GM23338 (cell line): ENCODE results near the gene ASPDH. TPM values are rescaled to one million over a fixed set of nuclear protein-coding genes. Genes with fewer than 3 reads are reported as not detected.

Experiments
- ATAC-seq: fragments of 200-7000 bp; cut with Tn5 transposase; 3 replicates; pipeline ENCODE4 v1.9.1; 2020
- DNase-seq: peaks from one replicate; pipeline ENCODE4 v3.0.0-alpha.2; 2015; ENCODE audit warnings: low spot score
- H2AFZ ChIP-seq: fragments of 200-600 bp; sonication (generic); 2 replicates; pipeline ENCODE4 v1.8.0; 2016; ENCODE audit warnings: antibody characterized with exemption, mild to moderate bottlenecking, moderate library complexity
- H3F3A ChIP-seq: fragments of 200-600 bp; sonication (generic); replicated peaks from 2 replicates; pipeline ENCODE4 v1.8.0; 2017; ENCODE audit warnings: antibody characterized with exemption, mixed run types, low read depth
- H3K27ac ChIP-seq: fragments of 200-600 bp; sonication (generic); 2 replicates; pipeline ENCODE4 v1.6.1; 2016; ENCODE audit warnings: low read depth
- H3K27me3 ChIP-seq: fragments of 200-600 bp; sonication (generic); 2 replicates; pipeline ENCODE4 v1.8.0; 2016; ENCODE audit warnings: mild to moderate bottlenecking, mixed run types, moderate library complexity; ENCODE audit not compliant: insufficient read depth
- H3K36me3 ChIP-seq: fragments of 200-600 bp; sonication (generic); 2 replicates; pipeline ENCODE4 v1.8.0; 2016; ENCODE audit warnings: mild to moderate bottlenecking; ENCODE audit not compliant: insufficient read depth
- H3K4me1 ChIP-seq: fragments of 200-600 bp; sonication (generic); 2 replicates; pipeline ENCODE4 v1.8.0; 2016; ENCODE audit warnings: mild to moderate bottlenecking, moderate library complexity; ENCODE audit not compliant: insufficient read depth
- H3K4me2 ChIP-seq: fragments of 200-600 bp; sonication (generic); 2 replicates; pipeline ENCODE4 v1.7.1; 2017; ENCODE audit warnings: mixed run types
- H3K4me3 ChIP-seq: fragments of 200-600 bp; sonication (generic); 2 replicates; pipeline ENCODE4 v1.6.1; 2016; ENCODE audit warnings: mixed run types
- H3K79me2 ChIP-seq: fragments of 200-600 bp; sonication (generic); replicated peaks from 2 replicates; pipeline ENCODE4 v1.8.0; 2017; ENCODE audit warnings: mild to moderate bottlenecking; ENCODE audit not compliant: insufficient read depth
- H3K9me2 ChIP-seq: fragments of 200-600 bp; sonication (generic); 2 replicates; pipeline ENCODE4 v1.8.0; 2017; ENCODE audit not compliant: insufficient read depth
- H4K20me1 ChIP-seq: fragments of 200-600 bp; sonication (generic); replicated peaks from 2 replicates; pipeline ENCODE4 v1.8.0; 2017; ENCODE audit warnings: mild to moderate bottlenecking; ENCODE audit not compliant: insufficient read depth
- H3K27ac Mint-ChIP-seq: 2 replicates; pipeline ENCODE4 v1.8.0; 2020; ENCODE audit warnings: inconsistent platforms, mild to moderate bottlenecking, moderate library complexity, mixed read lengths
- H3K27me3 Mint-ChIP-seq: 3 replicates; pipeline ENCODE4 v1.8.0; 2022; ENCODE audit warnings: low read depth, mild to moderate bottlenecking, moderate library complexity, mixed read lengths, inconsistent platforms; ENCODE audit not compliant: insufficient read depth, poor library complexity
- H3K36me3 Mint-ChIP-seq: 3 replicates; pipeline ENCODE4 v1.8.0; 2021; ENCODE audit warnings: low read depth, mild to moderate bottlenecking, inconsistent platforms, moderate library complexity, mixed read lengths
- H3K4me1 Mint-ChIP-seq: 3 replicates; pipeline ENCODE4 v1.8.0; 2020; ENCODE audit warnings: mild to moderate bottlenecking, inconsistent platforms, mixed read lengths
- H3K4me3 Mint-ChIP-seq: 3 replicates; pipeline ENCODE4 v1.8.0; 2021; ENCODE audit warnings: moderate library complexity, mild to moderate bottlenecking, inconsistent platforms, mixed read lengths
- H3K9me3 Mint-ChIP-seq: 3 replicates; pipeline ENCODE4 v1.8.0; 2020; ENCODE audit warnings: moderate library complexity, mild to moderate bottlenecking, inconsistent platforms, mixed read lengths
- CREB1 ChIP-seq: fragments of 250-450 bp; sonication (Bioruptor Pico); IDR thresholded peaks from 2 replicates; pipeline ENCODE4 v1.5.0; 2020; ENCODE audit warnings: low read depth, mild to moderate bottlenecking, moderate library complexity
- ETS1 ChIP-seq: IDR thresholded peaks from 2 replicates; pipeline ENCODE4 v1.6.1; 2016; ENCODE audit warnings: antibody characterized with exemption
- EZH2 ChIP-seq: fragments of 200-600 bp; sonication (generic); IDR thresholded peaks from one replicate; pipeline ENCODE4 v1.8.0; 2017; ENCODE audit warnings: antibody characterized with exemption, mild to moderate bottlenecking, low read depth; ENCODE audit not compliant: unreplicated experiment
- EZH2phosphoT487 ChIP-seq: fragments of 200-600 bp; sonication (generic); IDR thresholded peaks from one replicate; pipeline ENCODE4 v1.8.1; 2018; ENCODE audit warnings: antibody characterized with exemption; ENCODE audit not compliant: unreplicated experiment
- JUNB ChIP-seq: IDR thresholded peaks from one replicate; pipeline ENCODE4 v1.6.1; 2016; ENCODE audit warnings: antibody characterized with exemption; ENCODE audit not compliant: unreplicated experiment
- NANOG ChIP-seq: IDR thresholded peaks from 2 replicates; pipeline ENCODE4 v1.6.1; 2016; ENCODE audit warnings: antibody characterized with exemption, borderline replicate concordance
- POLR2AphosphoS5 ChIP-seq: IDR thresholded peaks from 2 replicates; pipeline ENCODE4 v1.6.1; 2016; ENCODE audit warnings: antibody characterized with exemption, low read depth
- REST ChIP-seq: IDR thresholded peaks from one replicate; pipeline ENCODE4 v1.6.1; 2018; ENCODE audit warnings: antibody characterized with exemption; ENCODE audit not compliant: unreplicated experiment
- STAT1 ChIP-seq: IDR thresholded peaks from one replicate; pipeline ENCODE4 v1.6.1; 2016; ENCODE audit warnings: antibody characterized with exemption; ENCODE audit not compliant: unreplicated experiment
- ZNF114 ChIP-seq: fragments of 250-450 bp; sonication (Bioruptor Pico); IDR thresholded peaks from 2 replicates; pipeline ENCODE4 v1.5.0; 2020; ENCODE audit warnings: mild to moderate bottlenecking, moderate library complexity
- ZNF331 ChIP-seq: fragments of 250-450 bp; sonication (Bioruptor Pico); IDR thresholded peaks from 2 replicates; pipeline ENCODE4 v1.5.0; 2020; ENCODE audit warnings: low read depth, mild to moderate bottlenecking, moderate library complexity
- polyA plus RNA-seq: library from polyadenylated mRNA; unstranded; fragments of >200 nt; fragmentation: Nextera tagmentation; extraction: Ambion mirVana; gene quantifications from 2 replicates; pipeline ENCODE4 v1.2.1, GENCODE V29; 2016
- total RNA-seq: library from RNA; depleted of rRNA; stranded (reverse); fragments of >200 nt; shearing (Covaris generic); gene quantifications from 2 replicates; pipeline ENCODE4 v1.2.3, GENCODE V29; 2014
- TF ChIP-seq, protein P1 (sequence below): fragments of 250-450 bp; sonication (Bioruptor Pico); IDR thresholded peaks from 2 replicates; pipeline ENCODE4 v1.5.0; 2020; ENCODE audit warnings: mild to moderate bottlenecking, moderate library complexity
- TF ChIP-seq, protein P2 (sequence below), 2 experiments: fragments of 200-600 bp in 1 of 2; sonication (generic) in 1 of 2; conservative IDR thresholded peaks; 2 replicates each; pipeline versions ENCODE4 v1.5.1 to v1.6.1; 2016 to 2017; ENCODE audit warnings: antibody characterized with exemption in 2 of 2, low read depth in 2 of 2, mild to moderate bottlenecking in 2 of 2, moderate library complexity in 1 of 2

Gene ASPDH
- total and polyA plus RNA-seq, 2 experiments from 2014 or later, result not detected

GRCh38 chr19:50489461-50490011 lies 24.2 kb downstream of the ASPDH start:
- no peaks in the 10 kb centered on the region for H4K20me1 ChIP-seq
- peak overlapping the region; percentile 37; the same call in 1 of the 2 replicates for H3K4me3 ChIP-seq
- H3K36me3 ChIP-seq, result peaks cover 9% of the 10 kb centered on the region
- H3K27ac ChIP-seq, result no peak overlapping the region
- peaks cover 100% of the 10 kb centered on the region; the same call in 2 of the 3 replicates for H3K9me3 Mint-ChIP-seq
- TF ChIP-seq, protein P1, sequence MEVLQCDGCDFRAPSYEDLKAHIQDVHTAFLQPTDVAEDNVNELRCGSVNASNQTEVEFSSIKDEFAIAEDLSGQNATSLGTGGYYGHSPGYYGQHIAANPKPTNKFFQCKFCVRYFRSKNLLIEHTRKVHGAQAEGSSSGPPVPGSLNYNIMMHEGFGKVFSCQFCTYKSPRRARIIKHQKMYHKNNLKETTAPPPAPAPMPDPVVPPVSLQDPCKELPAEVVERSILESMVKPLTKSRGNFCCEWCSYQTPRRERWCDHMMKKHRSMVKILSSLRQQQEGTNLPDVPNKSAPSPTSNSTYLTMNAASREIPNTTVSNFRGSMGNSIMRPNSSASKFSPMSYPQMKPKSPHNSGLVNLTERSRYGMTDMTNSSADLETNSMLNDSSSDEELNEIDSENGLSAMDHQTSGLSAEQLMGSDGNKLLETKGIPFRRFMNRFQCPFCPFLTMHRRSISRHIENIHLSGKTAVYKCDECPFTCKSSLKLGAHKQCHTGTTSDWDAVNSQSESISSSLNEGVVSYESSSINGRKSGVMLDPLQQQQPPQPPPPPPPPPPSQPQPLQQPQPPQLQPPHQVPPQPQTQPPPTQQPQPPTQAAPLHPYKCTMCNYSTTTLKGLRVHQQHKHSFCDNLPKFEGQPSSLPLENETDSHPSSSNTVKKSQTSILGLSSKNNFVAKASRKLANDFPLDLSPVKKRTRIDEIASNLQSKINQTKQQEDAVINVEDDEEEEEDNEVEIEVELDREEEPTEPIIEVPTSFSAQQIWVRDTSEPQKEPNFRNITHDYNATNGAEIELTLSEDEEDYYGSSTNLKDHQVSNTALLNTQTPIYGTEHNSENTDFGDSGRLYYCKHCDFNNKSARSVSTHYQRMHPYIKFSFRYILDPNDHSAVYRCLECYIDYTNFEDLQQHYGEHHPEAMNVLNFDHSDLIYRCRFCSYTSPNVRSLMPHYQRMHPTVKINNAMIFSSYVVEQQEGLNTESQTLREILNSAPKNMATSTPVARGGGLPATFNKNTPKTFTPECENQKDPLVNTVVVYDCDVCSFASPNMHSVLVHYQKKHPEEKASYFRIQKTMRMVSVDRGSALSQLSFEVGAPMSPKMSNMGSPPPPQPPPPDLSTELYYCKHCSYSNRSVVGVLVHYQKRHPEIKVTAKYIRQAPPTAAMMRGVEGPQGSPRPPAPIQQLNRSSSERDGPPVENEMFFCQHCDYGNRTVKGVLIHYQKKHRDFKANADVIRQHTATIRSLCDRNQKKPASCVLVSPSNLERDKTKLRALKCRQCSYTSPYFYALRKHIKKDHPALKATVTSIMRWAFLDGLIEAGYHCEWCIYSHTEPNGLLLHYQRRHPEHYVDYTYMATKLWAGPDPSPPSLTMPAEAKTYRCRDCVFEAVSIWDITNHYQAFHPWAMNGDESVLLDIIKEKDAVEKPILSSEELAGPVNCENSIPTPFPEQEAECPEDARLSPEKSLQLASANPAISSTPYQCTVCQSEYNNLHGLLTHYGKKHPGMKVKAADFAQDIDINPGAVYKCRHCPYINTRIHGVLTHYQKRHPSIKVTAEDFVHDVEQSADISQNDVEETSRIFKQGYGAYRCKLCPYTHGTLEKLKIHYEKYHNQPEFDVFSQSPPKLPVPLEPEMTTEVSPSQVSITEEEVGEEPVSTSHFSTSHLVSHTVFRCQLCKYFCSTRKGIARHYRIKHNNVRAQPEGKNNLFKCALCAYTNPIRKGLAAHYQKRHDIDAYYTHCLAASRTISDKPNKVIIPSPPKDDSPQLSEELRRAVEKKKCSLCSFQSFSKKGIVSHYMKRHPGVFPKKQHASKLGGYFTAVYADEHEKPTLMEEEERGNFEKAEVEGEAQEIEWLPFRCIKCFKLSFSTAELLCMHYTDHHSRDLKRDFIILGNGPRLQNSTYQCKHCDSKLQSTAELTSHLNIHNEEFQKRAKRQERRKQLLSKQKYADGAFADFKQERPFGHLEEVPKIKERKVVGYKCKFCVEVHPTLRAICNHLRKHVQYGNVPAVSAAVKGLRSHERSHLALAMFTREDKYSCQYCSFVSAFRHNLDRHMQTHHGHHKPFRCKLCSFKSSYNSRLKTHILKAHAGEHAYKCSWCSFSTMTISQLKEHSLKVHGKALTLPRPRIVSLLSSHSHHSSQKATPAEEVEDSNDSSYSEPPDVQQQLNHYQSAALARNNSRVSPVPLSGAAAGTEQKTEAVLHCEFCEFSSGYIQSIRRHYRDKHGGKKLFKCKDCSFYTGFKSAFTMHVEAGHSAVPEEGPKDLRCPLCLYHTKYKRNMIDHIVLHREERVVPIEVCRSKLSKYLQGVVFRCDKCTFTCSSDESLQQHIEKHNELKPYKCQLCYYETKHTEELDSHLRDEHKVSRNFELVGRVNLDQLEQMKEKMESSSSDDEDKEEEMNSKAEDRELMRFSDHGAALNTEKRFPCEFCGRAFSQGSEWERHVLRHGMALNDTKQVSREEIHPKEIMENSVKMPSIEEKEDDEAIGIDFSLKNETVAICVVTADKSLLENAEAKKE (CRISPR knock-in tag), result no peak
- TF ChIP-seq, protein P2, sequence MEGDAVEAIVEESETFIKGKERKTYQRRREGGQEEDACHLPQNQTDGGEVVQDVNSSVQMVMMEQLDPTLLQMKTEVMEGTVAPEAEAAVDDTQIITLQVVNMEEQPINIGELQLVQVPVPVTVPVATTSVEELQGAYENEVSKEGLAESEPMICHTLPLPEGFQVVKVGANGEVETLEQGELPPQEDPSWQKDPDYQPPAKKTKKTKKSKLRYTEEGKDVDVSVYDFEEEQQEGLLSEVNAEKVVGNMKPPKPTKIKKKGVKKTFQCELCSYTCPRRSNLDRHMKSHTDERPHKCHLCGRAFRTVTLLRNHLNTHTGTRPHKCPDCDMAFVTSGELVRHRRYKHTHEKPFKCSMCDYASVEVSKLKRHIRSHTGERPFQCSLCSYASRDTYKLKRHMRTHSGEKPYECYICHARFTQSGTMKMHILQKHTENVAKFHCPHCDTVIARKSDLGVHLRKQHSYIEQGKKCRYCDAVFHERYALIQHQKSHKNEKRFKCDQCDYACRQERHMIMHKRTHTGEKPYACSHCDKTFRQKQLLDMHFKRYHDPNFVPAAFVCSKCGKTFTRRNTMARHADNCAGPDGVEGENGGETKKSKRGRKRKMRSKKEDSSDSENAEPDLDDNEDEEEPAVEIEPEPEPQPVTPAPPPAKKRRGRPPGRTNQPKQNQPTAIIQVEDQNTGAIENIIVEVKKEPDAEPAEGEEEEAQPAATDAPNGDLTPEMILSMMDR (conservative IDR thresholded peaks at IDR 0.05; ENCODE audit: low read depth in 2 of 2), result no peak
- TF ChIP-seq REST (no peak), ZNF331 (CRISPR knock-in tag) (no peak), STAT1 (no peak), ZNF114 (CRISPR knock-in tag) (no peak), POLR2AphosphoS5 (no peak), NANOG (no peak), EZH2phosphoT487 (no peak), EZH2 (no peak), ETS1 (no peak), JUNB (no peak), CREB1 (no peak)
- H3K36me3 Mint-ChIP-seq, result peaks cover 61% of the 10 kb centered on the region
- peaks cover 5% of the 10 kb centered on the region for H3K27me3 Mint-ChIP-seq
- no peak for ATAC-seq
- no peak overlapping the region for H2AFZ ChIP-seq
- no peaks in the 10 kb centered on the region; the same call in 2 of the 3 replicates for H3K4me1 Mint-ChIP-seq
- no peaks in the 10 kb centered on the region for H3K9me2 ChIP-seq
- no peak for DNase-seq
- 0 out of 2 replicates have a peak, but pooled peaks cover 4% of the 10 kb centered on the region for H3F3A ChIP-seq
- H3K27me3 ChIP-seq, result peaks cover 79% of the 10 kb centered on the region
- H3K4me1 ChIP-seq, result peaks cover 19% of the 10 kb centered on the region; the same call in 1 of the 2 replicates
- H3K4me3 Mint-ChIP-seq, result no peak overlapping the region
- H3K4me2 ChIP-seq, result peak overlapping the region; percentile 69
- no peak overlapping the region for H3K27ac Mint-ChIP-seq
- no peaks in the 10 kb centered on the region for H3K79me2 ChIP-seq
